Measurements from ENCODE around the gene DCX.
"Not testable (repeated sequence)": the region's sequence is repeated elsewhere in the genome, so short reads cannot be mapped to it uniquely, and the experiment has no call there.

Gene DCX

DNA sequence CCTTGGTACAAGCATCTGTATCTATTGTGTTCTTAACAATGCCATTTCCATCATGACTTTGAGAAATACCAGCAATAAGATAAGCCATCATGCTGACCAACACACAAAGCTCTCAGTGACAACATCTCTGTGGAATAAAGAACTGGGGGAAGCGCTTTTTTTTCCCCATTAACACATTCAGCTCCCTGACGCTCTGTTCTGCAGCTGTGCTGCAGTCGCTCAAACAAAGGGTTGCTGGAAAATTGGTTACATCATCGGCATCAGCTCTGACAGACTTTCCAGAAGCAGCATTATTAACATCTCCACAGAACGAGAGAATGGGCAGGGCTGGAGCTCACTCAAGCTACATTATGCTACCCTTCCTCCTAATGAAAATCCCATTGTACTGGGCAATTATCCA, 39.9 kb downstream of the DCX start:
- DNase-seq (ENCODE audit: low spot score): no peak

DNA sequence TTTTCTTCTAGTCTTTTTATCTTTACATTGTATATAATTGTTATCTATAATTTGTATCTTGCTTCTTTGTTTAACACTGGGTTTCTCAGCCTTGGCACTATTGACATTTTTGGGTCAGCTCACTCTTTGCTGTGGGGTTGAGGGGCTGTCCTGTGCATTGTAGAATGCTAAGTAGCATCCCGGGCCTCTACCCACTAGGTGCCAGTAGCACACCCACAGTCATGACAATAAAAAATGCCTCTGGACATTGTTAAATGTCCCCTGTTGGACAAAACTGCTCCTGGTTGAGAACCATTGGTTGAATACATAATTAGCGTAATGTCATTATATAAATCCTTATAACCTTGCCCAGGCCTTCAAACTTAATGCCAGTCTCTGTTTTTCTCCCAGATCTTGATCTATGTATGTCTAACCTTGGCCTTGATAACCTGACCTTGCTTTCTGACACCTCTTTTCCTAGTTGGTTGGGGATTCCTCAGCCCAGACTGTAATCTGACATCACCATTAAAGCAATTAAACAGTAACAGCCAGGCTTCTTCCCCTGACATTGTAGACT, 46.1 kb downstream of the DCX start:
- no peak for DNase-seq (ENCODE audit: low spot score)

DNA sequence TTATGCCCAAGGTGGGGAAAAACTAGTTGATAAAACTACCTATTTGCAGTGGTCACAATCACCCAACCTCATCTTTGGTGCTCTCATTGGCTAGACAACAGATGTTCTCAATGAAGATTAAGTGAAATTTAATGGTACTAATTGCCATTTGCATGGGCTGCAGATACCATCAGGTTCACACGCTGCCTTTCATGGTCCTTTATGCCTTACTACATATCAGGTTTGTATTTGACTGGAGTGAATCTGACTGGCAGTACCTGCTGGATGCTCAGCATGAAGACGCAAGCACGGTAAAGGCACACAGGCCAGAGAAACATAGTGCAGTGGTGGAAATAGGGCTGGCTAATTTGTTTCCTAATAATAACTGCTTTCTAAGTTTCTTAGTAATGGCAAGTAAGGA, 48.3 kb downstream of the DCX start:
- no peak for DNase-seq (ENCODE audit: low spot score)

DNA sequence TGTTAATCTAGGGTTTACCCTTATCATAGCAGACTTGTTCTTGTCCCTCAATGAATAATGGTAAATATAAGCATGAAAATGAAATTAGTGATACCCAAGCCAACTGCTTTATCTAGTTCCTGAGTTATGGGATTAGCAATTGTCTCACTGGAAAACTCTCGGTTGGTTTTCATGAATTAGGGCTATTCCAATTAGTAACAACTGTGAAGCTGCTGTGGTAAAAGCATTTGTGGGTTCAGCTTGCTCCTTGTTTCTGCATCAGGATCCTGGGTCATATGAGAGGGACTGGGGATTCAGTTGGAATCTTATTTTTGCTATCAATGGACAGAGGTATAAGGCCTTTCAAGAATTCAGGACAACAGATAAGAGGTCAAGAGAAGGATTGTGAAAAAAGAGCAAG, 50.2 kb downstream of the DCX start:
- DNase-seq (ENCODE audit: low spot score): no peak

DNA sequence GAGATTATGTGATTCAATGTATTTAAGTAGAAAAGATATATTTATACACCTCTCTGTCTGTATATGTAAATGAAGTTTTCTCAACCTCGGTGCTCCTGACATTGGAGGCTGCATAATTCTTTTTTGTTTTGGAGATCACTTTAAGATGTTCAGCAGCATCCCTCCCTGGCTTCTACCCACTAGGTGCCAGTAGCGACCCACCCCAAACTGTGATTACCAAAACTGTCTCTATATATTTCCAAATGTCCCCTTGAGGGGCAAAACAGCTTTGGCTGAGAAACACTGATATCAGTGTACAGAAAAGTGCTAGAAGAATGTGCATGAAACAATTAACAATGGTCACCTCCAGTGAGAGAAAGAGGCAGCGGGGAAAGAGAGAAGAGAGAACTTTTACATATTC, 51.2 kb downstream of the DCX start:
- DNase-seq (ENCODE audit: low spot score): no peak

DNA sequence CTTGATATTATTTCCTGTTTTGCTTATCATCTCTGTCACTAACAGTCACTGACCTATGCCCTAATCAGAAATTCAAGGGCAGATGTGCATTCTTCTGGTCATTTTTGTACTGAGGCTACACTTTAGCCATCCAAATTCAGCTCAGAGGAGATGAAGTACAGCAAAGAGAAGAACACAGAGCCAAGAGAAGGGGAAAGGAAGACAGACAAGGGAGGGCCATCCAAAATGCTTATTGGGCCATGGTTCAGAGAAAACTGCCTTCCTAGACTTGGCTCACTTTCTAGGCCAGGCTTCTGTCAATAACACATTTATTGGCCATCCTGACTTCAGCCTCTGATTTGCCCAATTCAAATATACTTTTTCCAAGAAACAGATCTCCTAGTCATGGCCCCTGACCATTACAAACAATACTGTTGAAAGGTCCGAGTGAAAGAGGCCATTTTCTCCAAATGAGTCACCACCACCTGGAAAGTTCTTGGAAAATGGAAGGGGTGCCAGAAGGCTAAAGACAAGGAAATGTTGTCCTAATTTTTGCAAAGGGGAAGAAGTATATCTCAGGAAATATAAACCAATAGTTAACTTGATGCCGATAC, 56.4 kb downstream of the DCX start:
- no peak for DNase-seq (ENCODE audit: low spot score)

DNA sequence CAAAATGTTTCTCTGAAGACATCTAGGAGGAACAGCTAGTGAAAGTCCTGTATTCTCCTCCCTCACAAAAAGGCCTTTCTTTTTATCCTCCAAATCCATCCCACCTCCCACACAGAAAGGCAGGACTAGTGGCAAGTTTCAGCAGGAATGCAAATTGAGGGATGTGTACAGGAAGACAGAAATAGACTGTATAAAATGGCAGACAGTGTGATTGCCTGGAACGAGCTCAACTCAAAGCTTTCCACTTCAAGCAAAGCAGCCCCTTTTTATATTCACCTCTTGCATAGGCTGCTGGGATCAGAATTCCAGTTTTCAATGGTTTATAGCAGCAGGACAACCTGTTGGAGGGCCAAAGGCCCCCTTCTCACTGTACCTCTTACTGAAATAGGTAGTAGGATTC, 57.5 kb downstream of the DCX start:
- no peak for DNase-seq (ENCODE audit: low spot score)

DNA sequence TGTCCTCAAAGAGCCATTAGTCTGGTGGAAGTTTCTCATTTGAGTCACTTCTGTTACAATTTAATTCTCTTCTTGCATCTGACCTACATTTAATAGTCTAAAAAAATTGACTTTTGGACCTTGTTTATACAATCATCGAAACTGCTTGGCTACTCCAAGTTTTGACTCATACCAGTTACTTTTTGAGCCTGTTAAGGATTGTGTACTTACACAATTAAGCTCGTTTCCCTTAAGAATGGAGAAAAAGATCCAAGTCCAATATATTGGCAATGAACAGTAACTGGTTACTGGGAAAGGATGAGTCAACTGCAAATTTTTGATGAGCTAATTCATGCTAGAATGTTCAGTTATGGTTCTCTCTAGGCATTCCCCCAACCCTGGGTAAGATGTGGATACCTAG, 58.2 kb downstream of the DCX start:
- no peak for DNase-seq (ENCODE audit: low spot score)

DNA sequence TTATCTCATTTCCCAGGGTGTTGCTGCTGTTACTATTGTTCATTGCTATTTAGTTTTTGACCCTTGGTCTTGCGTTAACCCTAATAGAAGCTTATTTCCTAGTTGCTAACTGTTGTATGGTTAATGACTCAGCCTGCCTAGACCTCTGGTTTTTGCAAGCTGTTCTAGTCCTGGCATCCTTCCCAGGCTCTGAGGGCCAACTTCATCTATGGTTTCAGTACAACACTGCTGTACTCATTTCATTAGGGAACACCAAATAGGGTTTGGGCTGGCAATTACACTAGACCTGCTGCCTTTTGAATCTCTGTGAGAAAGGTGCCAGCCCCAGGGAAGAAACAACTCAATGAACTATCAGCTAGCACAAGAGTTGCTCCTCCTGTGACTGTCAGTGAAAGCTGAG, 59.6 kb downstream of the DCX start:
- no peak for DNase-seq (ENCODE audit: low spot score)

DNA sequence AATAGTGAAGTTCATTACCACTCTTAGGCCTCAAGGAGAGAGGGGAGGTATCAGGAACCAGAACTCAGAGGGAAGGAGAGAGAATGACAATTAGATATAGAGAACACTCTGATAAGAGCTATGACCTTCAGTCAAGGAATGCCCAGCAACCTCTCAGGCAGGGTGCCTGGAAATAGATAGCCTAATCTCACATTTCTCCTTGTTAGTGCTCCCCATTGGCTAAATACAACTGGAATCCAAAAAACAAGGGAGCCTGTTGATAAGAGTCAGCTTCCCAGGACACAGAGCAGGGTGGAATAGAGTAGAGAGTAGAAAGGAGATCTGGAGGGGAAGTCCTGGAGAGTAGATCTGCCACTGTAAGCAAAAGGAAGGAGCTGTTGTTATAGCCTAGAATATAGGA, 62.1 kb downstream of the DCX start:
- no peak for DNase-seq (ENCODE audit: low spot score)

DNA sequence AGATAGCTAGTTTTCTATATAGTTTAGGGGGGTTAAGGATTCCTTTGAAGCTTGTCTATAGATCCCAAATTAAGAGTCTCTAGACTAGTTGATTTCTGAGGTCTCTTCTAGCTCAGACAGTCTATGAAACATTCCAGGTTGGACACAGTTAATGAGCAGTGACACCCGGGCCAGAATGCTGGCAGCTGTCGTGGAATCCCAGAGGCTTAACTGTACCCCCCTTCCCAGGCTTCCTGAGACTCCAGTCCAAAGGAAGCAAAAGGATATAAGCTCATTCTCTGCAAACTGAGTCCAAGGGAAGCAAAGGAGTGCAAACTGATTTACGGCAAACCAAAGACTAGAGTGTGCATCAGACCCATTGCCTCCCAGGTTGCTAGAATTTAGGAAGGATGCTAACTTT, 62.9 kb downstream of the DCX start:
- no peak for DNase-seq (ENCODE audit: low spot score)

DNA sequence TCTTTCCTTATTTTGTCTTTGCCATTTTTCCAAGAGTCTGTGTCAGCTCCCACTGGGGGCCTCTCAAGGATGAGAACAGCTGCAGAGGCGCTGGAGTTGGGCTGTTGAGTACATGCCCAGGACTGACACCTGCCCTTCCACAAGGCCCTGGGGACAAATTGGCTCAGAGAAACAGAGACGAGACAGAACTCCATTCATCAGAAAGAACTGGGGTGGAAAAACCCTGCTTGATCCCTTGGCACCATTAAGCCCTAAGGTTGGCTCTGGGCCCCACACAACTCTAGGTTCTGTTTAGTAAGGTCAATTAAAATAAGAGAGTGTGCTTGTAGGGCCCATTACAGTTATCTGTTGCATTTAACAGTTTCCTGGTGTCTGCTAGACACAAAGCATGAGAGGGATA, 63.6 kb downstream of the DCX start:
- no peak for DNase-seq (ENCODE audit: low spot score)

DNA sequence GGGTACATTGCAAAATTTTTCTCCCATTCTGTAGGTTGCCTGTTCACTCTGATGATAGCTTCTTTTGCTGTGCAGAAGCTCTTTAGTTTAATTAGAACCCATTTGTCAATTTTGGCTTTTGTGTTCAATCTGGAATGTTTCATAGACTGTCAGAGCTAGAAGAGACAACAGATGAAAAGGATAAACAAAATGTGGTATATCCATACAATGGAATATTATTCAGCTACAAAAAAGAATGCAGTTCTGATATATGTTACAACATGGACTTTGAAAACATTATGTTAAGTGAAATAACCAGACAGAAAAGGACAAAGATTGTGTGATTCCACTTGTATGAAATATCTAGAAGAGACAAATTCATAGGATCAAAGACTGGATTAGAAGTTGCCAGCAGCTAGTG, 65.8 kb downstream of the DCX start:
- not testable (repeated sequence) for DNase-seq (ENCODE audit: low spot score)

DNA sequence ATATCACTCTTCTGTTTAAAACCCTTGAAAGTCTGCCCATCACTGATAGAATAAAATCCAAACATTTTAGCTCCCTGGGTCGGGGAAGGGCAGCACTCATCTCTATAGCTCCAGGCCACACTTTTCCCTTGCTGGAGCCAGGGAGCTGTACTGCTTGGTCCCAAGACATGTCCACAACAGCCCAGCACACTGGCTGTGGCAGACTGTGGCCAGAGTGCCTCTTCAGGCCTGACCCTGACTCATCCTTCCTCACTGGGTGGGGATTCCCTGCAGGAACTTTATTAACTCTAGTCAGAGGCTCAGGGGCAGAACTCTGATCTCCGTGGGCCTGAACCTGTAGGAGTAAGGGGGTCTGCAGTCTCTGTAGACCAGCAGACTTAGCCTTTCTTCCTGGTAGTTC, 71.9 kb downstream of the DCX start:
- no peak for DNase-seq (ENCODE audit: low spot score)

DNA sequence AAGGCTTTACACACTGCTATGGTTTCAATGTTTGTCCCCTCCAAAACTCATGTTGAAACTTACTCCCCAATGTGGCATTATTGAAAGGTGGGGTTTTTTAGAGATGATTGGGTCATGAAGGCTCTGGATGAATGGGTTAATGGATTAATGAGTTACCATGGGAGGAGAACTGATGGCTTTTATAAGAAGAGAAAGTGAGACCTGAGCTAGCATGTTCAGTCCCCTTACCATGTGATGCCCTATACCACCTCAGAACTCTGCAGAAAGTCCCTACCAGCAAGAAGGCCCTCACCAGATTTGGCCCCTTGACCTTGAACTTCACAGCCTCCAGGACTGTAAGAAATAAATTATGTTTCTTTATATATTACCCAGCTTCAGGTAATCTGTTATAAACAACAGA, 72.8 kb downstream of the DCX start:
- DNase-seq (ENCODE audit: low spot score): no peak

DNA sequence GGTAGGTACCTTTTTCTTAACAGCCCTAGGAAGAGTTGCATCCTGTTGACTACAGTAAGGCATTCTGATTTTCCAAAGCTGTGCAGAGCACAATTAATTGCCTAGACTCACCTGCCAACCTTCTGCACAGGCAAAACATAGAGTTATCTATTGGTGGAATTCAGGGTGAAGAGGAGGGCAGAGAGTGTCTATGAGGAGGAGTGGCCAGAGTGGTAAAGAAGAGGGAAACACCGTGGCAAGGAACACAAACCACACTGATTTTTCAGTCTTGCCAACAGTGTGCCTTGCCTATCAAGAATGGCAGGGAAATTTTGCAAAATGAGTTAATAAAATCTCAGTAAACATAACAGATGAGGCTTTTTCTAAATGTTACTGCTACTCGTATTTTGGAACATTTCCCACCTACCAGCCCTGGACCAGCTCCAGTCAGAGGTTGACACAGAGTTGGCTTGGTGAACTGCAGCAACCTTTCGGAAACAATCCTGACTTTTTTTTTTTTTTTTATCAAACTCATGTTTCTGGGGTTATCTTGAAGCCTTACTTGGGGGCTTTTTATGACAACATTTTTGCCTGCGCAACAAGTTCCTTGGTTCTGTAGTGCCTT, 73.8 kb downstream of the DCX start:
- DNase-seq (ENCODE audit: low spot score): no peak

DNA sequence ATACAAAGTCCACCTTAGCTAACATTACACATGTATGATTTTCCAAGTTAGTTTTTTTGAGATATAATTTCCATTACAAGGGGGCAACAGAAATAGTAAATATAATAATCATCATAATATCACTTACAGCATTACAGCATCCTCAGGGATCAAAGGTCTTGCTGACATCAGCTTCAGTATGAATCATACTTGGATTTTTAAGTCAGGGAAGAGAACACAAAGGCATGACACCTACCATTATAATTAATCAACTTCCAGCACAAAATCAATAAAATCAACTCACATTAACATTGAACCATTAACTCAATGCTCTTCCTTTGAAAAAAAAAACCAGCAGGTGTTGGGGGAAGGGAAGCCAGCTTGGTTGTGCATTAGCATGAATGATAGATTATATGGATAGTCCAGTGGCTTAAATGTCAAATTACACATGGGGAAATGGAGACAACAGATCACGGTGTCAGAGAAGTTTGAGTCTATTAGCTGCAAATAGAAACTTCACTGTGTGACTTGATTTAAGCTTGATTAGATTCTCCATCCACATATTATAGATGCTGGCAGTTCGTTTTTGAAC, 74.8 kb downstream of the DCX start:
- no peak for DNase-seq (ENCODE audit: low spot score)

DNA sequence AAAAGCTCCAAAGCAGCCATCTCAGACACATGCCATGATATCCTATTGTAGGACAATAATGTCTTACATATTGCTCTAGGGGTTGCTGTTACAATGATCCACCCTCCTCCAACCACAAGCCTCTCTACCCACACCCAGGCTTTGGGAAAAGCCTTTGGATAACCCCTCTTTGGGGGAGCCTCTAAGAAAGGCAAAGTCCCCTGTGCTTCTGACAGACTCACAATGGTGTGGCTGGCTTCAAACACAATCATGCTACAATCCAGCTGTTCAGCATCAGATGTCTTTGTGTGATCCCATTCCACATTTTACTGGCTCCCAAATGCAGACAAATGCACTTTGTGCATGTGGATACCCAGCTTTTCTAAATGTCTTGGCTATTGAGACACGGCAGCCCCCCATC, 75.9 kb downstream of the DCX start:
- DNase-seq (ENCODE audit: low spot score): no peak

DNA sequence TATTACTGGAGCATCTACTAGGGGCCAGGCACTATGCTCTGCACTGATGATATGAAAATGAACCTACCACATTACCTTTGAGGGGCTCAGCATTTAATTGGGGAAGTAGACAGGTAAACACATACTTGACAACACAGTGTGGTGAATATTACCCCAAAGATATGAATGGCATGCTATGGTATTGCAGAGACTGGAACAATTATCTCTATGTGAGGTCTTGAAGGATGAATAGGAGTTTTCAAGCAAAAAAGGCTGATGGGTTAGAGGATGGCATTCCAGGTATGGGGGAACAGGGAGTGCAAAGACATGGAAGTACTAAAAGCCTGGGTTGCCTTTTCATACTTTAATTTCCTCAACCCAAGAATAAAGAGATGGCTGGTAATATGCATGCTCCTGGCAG, 82.6 kb downstream of the DCX start:
- DNase-seq (ENCODE audit: low spot score): no peak

DNA sequence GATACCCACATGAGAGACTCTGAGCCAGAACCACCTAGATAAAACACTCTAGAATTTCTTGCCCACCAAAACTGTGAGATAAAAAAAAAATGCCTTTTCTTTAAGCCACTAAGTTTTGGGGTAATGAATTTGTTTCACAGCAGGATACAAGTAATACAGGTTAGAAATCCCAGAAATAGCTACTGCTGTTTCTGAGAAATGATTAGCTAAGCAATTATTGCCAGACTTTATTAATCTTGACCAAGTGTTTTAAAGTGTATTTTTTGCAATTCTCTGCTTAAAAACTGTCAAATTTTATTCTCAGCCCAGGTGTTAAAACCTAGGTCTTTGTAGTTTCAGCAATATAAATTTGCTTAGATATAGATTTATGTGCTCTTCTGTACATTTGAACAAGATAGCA, 83.1 kb downstream of the DCX start:
- no peak for DNase-seq (ENCODE audit: low spot score)

DNA sequence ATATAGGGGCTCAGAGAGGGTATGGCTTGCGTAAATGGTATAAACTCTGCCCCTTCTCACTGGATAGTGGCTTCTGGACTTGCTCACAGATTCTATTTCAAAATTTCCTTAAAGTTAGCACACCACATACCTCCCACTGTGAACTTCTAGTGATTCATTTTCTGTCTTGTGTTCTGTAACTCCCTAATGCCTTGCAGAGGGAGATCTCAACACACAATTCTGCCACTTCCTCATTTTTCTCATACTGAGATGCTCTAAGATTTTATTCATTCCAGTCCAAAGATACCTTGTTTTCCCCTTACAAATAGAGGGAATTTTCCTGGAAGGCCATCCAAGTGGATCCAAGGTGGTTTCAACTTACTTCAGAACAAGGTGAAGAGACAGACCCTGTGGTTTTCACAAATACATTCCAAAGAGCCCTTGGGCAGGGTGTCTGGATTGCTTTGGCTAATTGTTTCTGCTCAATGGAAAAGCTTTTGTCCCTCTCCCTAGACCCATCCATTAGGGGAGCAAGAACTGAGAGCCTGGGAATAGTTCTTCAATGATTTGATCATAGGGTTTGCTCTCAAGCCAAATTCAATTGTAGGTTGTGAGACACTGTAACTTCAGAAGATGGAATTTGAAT, 89.6 kb downstream of the DCX start:
- no peak for DNase-seq (ENCODE audit: low spot score)

DNA sequence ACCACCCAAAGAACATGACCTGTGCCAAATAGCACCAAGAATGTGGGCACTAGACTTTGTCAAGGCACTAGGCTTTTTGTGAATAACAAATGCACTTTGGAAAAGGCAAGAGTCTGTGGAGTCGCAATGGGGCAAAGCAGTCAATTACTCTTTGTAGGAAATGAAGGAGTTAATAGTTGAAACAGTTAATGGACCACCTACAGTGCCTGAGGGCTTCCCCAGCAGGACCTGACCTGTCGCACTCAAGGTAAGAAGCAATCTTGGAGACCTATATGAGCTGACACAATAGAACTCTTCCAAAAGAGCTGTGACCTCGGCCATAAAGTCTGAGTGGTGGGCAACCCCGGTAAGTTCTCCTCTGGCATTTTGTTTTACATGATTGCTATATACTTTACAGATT, 92.5 kb downstream of the DCX start:
- DNase-seq (ENCODE audit: low spot score): no peak

DNA sequence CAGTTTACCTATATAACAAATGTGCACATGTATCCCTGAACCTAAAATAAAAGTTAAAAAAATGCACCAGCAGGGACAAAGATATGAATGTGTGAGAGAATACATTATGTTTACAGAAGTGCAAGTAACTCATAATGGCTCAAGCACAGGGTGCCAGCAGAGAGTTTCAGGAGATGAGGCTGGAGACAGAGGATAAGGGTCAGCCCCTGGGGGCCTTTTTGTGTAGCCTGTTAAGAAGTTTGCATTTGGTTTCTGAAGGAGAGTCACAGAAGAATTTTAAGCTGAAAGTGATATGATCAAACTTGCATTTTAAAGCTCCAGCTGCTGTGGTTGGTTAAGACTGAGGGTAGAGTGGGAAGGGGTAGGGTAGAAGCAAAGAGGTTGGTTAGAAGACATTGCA, 93.1 kb downstream of the DCX start:
- no peak for DNase-seq (ENCODE audit: low spot score)

DNA sequence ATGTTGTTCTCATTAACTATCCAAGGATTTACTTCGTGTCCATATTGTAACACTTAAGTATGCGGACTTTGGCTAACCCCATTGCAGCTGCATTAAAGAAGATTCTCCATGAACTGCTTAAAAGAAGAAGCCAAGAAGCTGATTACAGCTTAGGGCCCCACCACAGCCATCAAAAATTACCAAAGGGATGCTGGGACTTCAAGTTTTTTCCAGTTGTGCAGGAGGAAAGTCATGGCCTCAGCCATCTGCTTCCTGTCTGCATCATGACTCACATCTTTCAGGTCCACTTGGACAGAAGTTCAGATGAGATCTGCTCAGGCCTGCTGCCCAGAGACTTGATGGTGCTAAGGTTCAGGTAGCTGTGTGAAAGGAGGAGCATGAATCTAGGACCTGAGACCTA, 102.9 kb downstream of the DCX start:
- DNase-seq (ENCODE audit: low spot score): no peak
